Cardiac muscle cell (in vitro differentiated cells and primary cell): ENCODE measurements around the gene ATP8A2. TPM values are rescaled to one million over a fixed set of nuclear protein-coding genes. Genes with fewer than 3 reads are reported as not detected.

Experiments used
- DNase-seq, 2 donors: peaks; one replicate each; pipeline versions ENCODE4 v3.0.0 to v3.0.0-alpha.2; 2010 to 2017; ENCODE audit warnings: low read depth in 1 of 2, low spot score in 1 of 2
- H3K27ac ChIP-seq: fragments of 200-600 bp; sonication (generic); 2 replicates; pipeline ENCODE4 v1.5.1; 2016
- H3K27me3 ChIP-seq: fragments of 200-600 bp; sonication (generic); 2 replicates; pipeline ENCODE4 v1.6.0; 2016; ENCODE audit warnings: control low read depth
- H3K36me3 ChIP-seq: fragments of 200-600 bp; sonication (generic); 2 replicates; pipeline ENCODE4 v1.5.1; 2016; ENCODE audit warnings: control low read depth
- H3K4me1 ChIP-seq: fragments of 200-600 bp; sonication (generic); 2 replicates; pipeline ENCODE4 v1.8.1; 2017; ENCODE audit warnings: low read depth, mild to moderate bottlenecking, mixed run types
- H3K4me3 ChIP-seq: fragments of 200-600 bp; sonication (generic); 2 replicates; pipeline ENCODE4 v1.5.1; 2016; ENCODE audit warnings: mild to moderate bottlenecking
- H3K9me3 ChIP-seq: fragments of 200-600 bp; sonication (generic); 2 replicates; pipeline ENCODE4 v1.5.1; 2017; ENCODE audit warnings: low read depth, mild to moderate bottlenecking, control low read depth
- CTCF ChIP-seq: IDR thresholded peaks from 2 replicates; pipeline ENCODE4 v1.5.1; 2012; ENCODE audit warnings: low read depth, mild to moderate bottlenecking, low read length
- polyA plus RNA-seq: library from polyadenylated mRNA; unstranded; fragments of >200 nt; fragmentation: Nextera tagmentation; extraction: Ambion mirVana; gene quantifications from 2 replicates; pipeline ENCODE4 v1.2.1, GENCODE V29; 2016
- total RNA-seq: library from RNA; depleted of rRNA; stranded (reverse); fragments of >200 nt; gene quantifications from 2 replicates; pipeline ENCODE4 v1.2.3, GENCODE V29; 2016

ATP8A2 gene
- total and polyA plus RNA-seq, 2 experiments from 2014 or later, result 0.86 to 0.89 TPM

- no peaks in the 10 kb centered on the region for H3K9me3 ChIP-seq
- DNase-seq, result peak; percentile 59 to 60
- TF ChIP-seq CTCF, result peak; percentile 66
- no peak overlapping the region for H3K4me3 ChIP-seq
- peaks cover 45% of the 10 kb centered on the region for H3K27me3 ChIP-seq
- H3K27ac ChIP-seq, result no peak overlapping the region
- peaks cover 21% of the 10 kb centered on the region for H3K4me1 ChIP-seq
- no peaks in the 10 kb centered on the region for H3K36me3 ChIP-seq
These were observed 4.1 kb downstream of the ATP8A2 start for GRCh38 chr13:25375727-25376358.

DNA sequence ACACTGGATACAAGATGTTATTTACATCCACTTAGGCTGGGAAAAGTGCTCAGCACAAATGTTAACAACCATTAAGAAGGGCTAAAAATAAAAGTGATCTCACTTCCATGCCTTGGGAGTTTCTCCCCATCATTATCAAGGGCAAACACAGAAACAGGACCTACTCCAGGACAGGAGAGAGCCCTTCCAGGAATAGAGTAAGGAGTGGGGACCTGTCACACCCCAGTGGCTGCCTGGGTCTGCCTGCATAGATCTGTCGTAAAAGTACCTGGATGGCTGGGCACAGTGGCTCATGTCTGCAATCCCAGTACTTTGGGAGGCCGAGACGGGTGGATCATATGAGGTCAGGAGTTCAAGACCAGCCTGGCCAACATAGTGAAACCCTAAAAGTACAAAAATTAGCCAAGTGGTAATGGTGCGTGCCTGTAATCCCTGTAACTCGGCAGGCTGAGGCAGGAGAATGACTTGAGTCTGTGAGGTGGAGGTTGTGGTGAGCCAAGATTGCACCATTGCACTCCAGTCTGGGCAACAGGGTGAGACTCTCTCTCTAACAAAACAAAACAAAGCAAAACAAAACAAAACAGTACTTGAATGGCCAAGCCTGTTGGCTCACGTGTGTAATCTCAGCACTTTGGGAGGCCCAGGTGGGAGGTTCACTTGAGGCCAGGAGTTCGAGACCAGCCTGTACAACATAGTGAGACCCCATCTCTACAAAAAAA is 5.6 kb downstream of the ATP8A2 start:
- Histone ChIP-seq H3K9me3 (no peaks in the 10 kb centered on the region), H3K36me3 (no peaks in the 10 kb centered on the region), H3K27ac (peak overlapping the region; percentile 27), H3K4me1 (peaks cover 21% of the 10 kb centered on the region), H3K27me3 (peaks cover 29% of the 10 kb centered on the region), H3K4me3 (no peak overlapping the region)
- TF ChIP-seq CTCF, result no peak
- DNase-seq, result peak in 1 of 2 donors; percentile 54

DNA sequence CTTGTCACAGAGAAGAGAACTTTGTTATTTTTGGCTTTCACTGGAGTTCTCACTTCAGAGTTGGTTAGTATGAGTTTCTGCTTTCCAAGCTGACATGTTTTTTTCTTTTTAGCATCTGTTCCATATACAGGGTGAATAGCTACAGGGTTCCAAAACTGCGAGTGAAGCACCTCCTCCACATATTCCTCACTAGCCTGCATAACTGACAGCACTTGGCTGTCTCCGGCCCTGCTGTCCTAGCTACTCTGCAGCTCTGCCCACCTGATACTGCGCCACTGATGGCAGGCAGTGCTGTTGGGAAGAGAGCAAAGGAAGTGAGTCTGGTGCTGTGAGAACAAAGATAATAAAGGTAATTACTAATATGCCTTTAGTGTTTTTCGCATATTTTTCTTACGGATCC is 6.8 kb downstream of the ATP8A2 start:
- peaks cover 21% of the 10 kb centered on the region for H3K4me1 ChIP-seq
- no peak overlapping the region for H3K27ac ChIP-seq
- peaks cover 18% of the 10 kb centered on the region for H3K27me3 ChIP-seq
- H3K4me3 ChIP-seq, result no peak overlapping the region
- no peaks in the 10 kb centered on the region for H3K36me3 ChIP-seq
- H3K9me3 ChIP-seq, result no peaks in the 10 kb centered on the region
- DNase-seq, result no peak
- no peak for TF ChIP-seq CTCF

- H3K36me3 ChIP-seq, result no peaks in the 10 kb centered on the region
- no peak for TF ChIP-seq CTCF
- no peak for DNase-seq
- H3K27ac ChIP-seq, result no peak overlapping the region
- peaks cover 21% of the 10 kb centered on the region for H3K4me1 ChIP-seq
- H3K9me3 ChIP-seq, result no peaks in the 10 kb centered on the region
- peaks cover 13% of the 10 kb centered on the region for H3K27me3 ChIP-seq
- H3K4me3 ChIP-seq, result no peak overlapping the region
These were observed 7.2 kb downstream of the ATP8A2 start for GRCh38 chr13:25379011-25379410.

GRCh38 chr13:25380082-25380481 is 8.3 kb downstream of the ATP8A2 start:
- H3K4me1 ChIP-seq, result peaks cover 21% of the 10 kb centered on the region
- no peaks in the 10 kb centered on the region for H3K36me3 ChIP-seq
- H3K9me3 ChIP-seq, result no peaks in the 10 kb centered on the region
- no peak overlapping the region for H3K4me3 ChIP-seq
- no peak for TF ChIP-seq CTCF
- DNase-seq, result no peak
- H3K27me3 ChIP-seq, result peaks cover 3% of the 10 kb centered on the region
- H3K27ac ChIP-seq, result no peak overlapping the region
